NCI-H2227 treated with DMSO at 0.1 percent for 48 hours (cell line): ENCODE results near the gene CHIA.

Source experiments
- DNase-seq: peaks from one replicate; lab custom pipeline; 2025; lab: John Stamatoyannopoulos, UW

The CHIA gene

DNA sequence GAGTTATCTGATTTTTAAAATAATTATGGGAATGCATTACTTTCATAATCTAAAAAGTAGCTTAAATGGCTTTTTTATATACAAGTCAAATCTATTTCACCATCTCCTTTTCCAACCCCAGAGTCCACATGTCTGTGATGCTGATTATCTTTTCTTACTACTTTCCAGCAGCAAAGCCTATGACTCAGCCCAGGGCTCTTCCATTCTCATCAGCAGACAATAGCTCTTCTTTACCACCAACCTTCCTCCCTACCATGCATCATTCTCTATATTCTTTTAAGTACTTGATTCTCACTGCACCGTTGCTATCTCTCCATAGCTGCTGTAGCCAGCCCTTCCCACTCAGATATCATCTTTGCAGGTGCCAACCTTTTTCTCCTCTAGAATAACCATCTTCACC lies 75.6 kb downstream of the CHIA start:
- no peak for DNase-seq

DNA sequence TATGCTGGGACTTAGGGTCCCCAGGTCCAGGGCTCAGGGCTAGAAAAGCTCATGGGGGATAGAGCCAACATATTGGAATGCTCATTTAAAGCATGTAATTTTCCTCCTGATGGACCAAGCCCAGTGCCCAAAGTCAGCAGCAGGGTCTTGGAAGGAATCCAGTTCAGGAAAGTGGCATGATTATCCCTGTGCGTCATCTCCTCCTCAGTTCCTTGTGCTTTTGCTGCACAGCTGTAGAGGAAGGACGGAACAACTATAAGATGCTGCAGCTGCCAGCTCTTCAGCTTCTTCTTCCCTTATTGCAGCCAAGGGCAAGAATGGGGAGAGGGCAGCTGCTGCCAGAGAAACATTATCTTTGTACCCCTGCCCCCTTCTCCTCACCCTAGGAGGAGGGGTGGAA lies 78.5 kb downstream of the CHIA start:
- DNase-seq = no peak

DNA sequence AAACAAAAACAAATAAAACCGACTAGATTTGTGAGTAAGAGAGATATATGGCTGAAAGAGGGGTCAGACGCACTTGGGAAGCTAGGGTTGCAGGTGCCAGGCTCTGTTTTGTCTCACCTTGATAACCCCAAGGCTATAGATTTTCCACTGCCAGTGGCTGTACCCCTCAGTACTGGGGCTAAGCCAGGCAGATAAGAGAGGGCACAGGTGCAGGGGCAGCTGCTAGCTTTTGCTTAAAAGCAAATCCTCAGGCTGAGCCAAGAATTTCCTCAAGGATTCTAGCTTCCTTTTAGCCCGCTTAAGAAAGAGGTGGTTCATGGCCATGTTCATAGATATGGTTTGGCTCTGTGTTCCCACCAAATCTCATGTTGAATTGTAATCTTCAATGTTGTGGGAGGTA lies 79.0 kb downstream of the CHIA start:
- no peak for DNase-seq
